Fibroblast of lung (primary cell): ENCODE results near the gene PHOSPHO2. TPM values are rescaled to one million over a fixed set of nuclear protein-coding genes. Genes with fewer than 3 reads are reported as not detected.

ENCODE experiments used
- DNase-seq, 2 donors: peaks; one replicate each; pipeline versions ENCODE4 v3.0.0 to v3.0.0-alpha.2; 2010; ENCODE audit warnings: low read depth in 2 of 2
- H2AFZ ChIP-seq: 2 replicates; pipeline ENCODE4 v1.5.1; 2012; ENCODE audit warnings: low read length, control low read depth, inconsistent platforms
- H3K27ac ChIP-seq: 2 replicates; pipeline ENCODE4 v1.5.1; 2011; ENCODE audit warnings: low read length, control low read depth; ENCODE audit not compliant: insufficient read depth
- H3K27me3 ChIP-seq: 2 replicates; pipeline ENCODE4 v1.5.1; 2011; ENCODE audit warnings: mild to moderate bottlenecking, low read length; ENCODE audit not compliant: control insufficient read depth, insufficient read depth
- H3K36me3 ChIP-seq: 2 replicates; pipeline ENCODE4 v1.5.1; 2011; ENCODE audit warnings: low read length; ENCODE audit not compliant: control insufficient read depth, insufficient read depth
- H3K4me1 ChIP-seq: 2 replicates; pipeline ENCODE4 v1.5.1; 2011; ENCODE audit warnings: low read length; ENCODE audit not compliant: control insufficient read depth, insufficient read depth; ENCODE audit errors: extremely low read depth
- H3K4me2 ChIP-seq: 2 replicates; pipeline ENCODE4 v1.5.1; 2011; ENCODE audit warnings: low read length, control low read depth; ENCODE audit not compliant: insufficient read depth; ENCODE audit errors: extremely low read depth
- H3K4me3 ChIP-seq, 4 experiments: fragments of 200-600 bp in 1 of 4; sonication (generic) in 1 of 4; replicated peaks in 1 of 4; 2 replicates each; pipeline ENCODE4 v1.5.1; 2011 to 2016; ENCODE audit warnings: low read length in 4 of 4, low read depth in 3 of 4, mild to moderate bottlenecking in 3 of 4, control low read depth in 2 of 4, inconsistent platforms in 1 of 4, mixed read lengths in 1 of 4; ENCODE audit not compliant: insufficient read depth in 1 of 4; ENCODE audit errors: control extremely low read depth in 1 of 4
- H3K79me2 ChIP-seq: 2 replicates; pipeline ENCODE4 v1.5.1; 2012; ENCODE audit warnings: mild to moderate bottlenecking, low read length, inconsistent platforms; ENCODE audit not compliant: control insufficient read depth, insufficient read depth
- H3K9ac ChIP-seq: 2 replicates; pipeline ENCODE4 v1.5.1; 2011; ENCODE audit warnings: mild to moderate bottlenecking, low read length, control low read depth; ENCODE audit not compliant: insufficient read depth
- H3K9me3 ChIP-seq: 2 replicates; pipeline ENCODE4 v1.5.1; 2012; ENCODE audit warnings: low read depth, low read length; ENCODE audit not compliant: control insufficient read depth, insufficient read depth
- H4K20me1 ChIP-seq: 2 replicates; pipeline ENCODE4 v1.5.1; 2011; ENCODE audit warnings: low read length; ENCODE audit not compliant: control insufficient read depth, insufficient read depth; ENCODE audit errors: extremely low read depth
- CTCF ChIP-seq, 2 donors: IDR thresholded peaks in 1 of 2; conservative IDR thresholded peaks in 1 of 2; 1 replicate in 1 of 2; 2 replicates in 1 of 2; pipeline ENCODE4 v1.5.1; 2011 to 2012; ENCODE audit warnings: low read length in 2 of 2, control low read depth in 1 of 2, inconsistent platforms in 1 of 2, low read depth in 1 of 2, mild to moderate bottlenecking in 1 of 2
- EZH2 ChIP-seq: IDR thresholded peaks from 2 replicates; pipeline ENCODE4 v1.5.1; 2012; ENCODE audit warnings: low read length, control low read depth, mild to moderate bottlenecking; ENCODE audit errors: missing control alignments
- polyA plus RNA-seq, 2 donors: library from polyadenylated mRNA; depleted of rRNA in 1 of 2; stranded (reverse) in 1 of 2; unstranded in 1 of 2; fragments of >200 nt; gene quantifications; 2 replicates each; pipeline ENCODE4 v1.2.1, GENCODE V29; 2011 to 2012; ENCODE audit warnings: missing spikeins in 1 of 2
- total RNA-seq: library from RNA; depleted of rRNA; stranded (reverse); fragments of >200 nt; gene quantifications from 2 replicates; pipeline ENCODE4 v1.2.1, GENCODE V29; 2014

The PHOSPHO2 gene
- total and polyA plus RNA-seq, 2 donors (not counting 1 experiment from before 2014, with no cell fraction given): 2.8 to 5.4 TPM

- Histone ChIP-seq H3K79me2 (no peaks in the 10 kb centered on the region), H3K4me2 (no peak overlapping the region), H3K36me3 (no peaks in the 10 kb centered on the region), H3K4me1 (peaks cover 11% of the 10 kb centered on the region), H4K20me1 (no peaks in the 10 kb centered on the region), H2AFZ (no peak overlapping the region), H3K4me3 (no peak overlapping the region), H3K27me3 (no peaks in the 10 kb centered on the region), H3K9ac (no peak overlapping the region), H3K27ac (no peak overlapping the region), H3K9me3 (no peaks in the 10 kb centered on the region)
- DNase-seq: no peak
- TF ChIP-seq CTCF (conservative IDR thresholded peaks at IDR 0.05 in 1 of 2, IDR thresholded peaks at IDR 0.05 in 1 of 2; ENCODE audit: low read depth in 1 of 2, low read length in 2 of 2) (no peak), EZH2 (no peak)
Measured at GRCh38 chr2:169735623-169736022, 41.4 kb downstream of the PHOSPHO2 start.

DNA sequence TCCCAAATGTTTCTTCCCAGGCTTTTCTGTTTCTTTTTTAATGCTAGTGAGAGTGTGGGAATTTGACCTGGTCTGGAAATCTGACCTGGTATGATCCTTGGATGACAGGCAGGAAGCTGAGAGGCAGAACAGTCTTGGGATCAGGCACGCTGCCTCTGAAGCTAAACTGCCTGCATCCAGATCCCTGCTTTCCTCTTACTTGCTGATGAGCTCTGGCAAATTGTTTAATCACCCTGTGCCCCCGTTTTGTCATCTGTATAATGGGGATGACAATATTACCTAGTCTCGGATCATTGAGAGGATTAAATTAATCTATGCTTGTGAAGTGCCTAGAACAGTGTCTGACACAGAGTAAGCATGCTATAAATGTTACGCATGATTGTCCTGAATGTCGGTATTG, 42.6 kb downstream of the PHOSPHO2 start:
- H3K4me1 ChIP-seq: peaks cover 11% of the 10 kb centered on the region
- no peak for TF ChIP-seq CTCF (conservative IDR thresholded peaks at IDR 0.05 in 1 of 2, IDR thresholded peaks at IDR 0.05 in 1 of 2; ENCODE audit: low read depth in 1 of 2, low read length in 2 of 2)
- no peak for TF ChIP-seq EZH2
- H3K9ac ChIP-seq: no peak overlapping the region
- H3K36me3 ChIP-seq: no peaks in the 10 kb centered on the region
- H3K27ac ChIP-seq: no peak overlapping the region
- H4K20me1 ChIP-seq: no peaks in the 10 kb centered on the region
- H3K27me3 ChIP-seq: no peaks in the 10 kb centered on the region
- no peaks in the 10 kb centered on the region for H3K9me3 ChIP-seq
- H3K79me2 ChIP-seq: no peaks in the 10 kb centered on the region
- H2AFZ ChIP-seq: no peak overlapping the region
- no peak overlapping the region for H3K4me3 ChIP-seq
- no peak for DNase-seq
- peak overlapping the region; percentile 13 for H3K4me2 ChIP-seq

GRCh38 chr2:169738566-169739229, 44.4 kb downstream of the PHOSPHO2 start:
- Histone ChIP-seq H3K4me2 (no peak overlapping the region), H3K4me1 (peaks cover 7% of the 10 kb centered on the region), H3K4me3 (no peak overlapping the region), H4K20me1 (no peaks in the 10 kb centered on the region), H3K36me3 (no peaks in the 10 kb centered on the region), H3K27ac (no peak overlapping the region), H2AFZ (no peak overlapping the region), H3K9ac (no peak overlapping the region), H3K27me3 (no peaks in the 10 kb centered on the region), H3K9me3 (no peaks in the 10 kb centered on the region), H3K79me2 (no peaks in the 10 kb centered on the region)
- no peak for DNase-seq
- no peak for TF ChIP-seq CTCF (conservative IDR thresholded peaks at IDR 0.05 in 1 of 2, IDR thresholded peaks at IDR 0.05 in 1 of 2; ENCODE audit: low read depth in 1 of 2, low read length in 2 of 2)
- TF ChIP-seq EZH2: no peak
